Hepatocyte (in vitro differentiated cells): ENCODE measurements around the gene PLA1A.

ENCODE experiments used
- EZH2 ChIP-seq: fragments of 200-600 bp; sonication (generic); IDR thresholded peaks from 2 replicates; pipeline ENCODE4 v1.6.1; 2016; ENCODE audit warnings: antibody characterized with exemption, mild to moderate bottlenecking, borderline replicate concordance
- EZH2phosphoT487 ChIP-seq: fragments of 200-600 bp; sonication (generic); IDR thresholded peaks from one replicate; pipeline ENCODE4 v1.6.1; 2018; ENCODE audit warnings: antibody characterized with exemption, mild to moderate bottlenecking, low read depth, moderate library complexity; ENCODE audit not compliant: unreplicated experiment, severe bottlenecking
- TF ChIP-seq, protein P1 (sequence below): fragments of 200-600 bp; sonication (generic); IDR thresholded peaks from 2 replicates; pipeline ENCODE4 v1.5.1; 2016; ENCODE audit warnings: antibody characterized with exemption, mild to moderate bottlenecking; ENCODE audit not compliant: poor library complexity

DNA sequence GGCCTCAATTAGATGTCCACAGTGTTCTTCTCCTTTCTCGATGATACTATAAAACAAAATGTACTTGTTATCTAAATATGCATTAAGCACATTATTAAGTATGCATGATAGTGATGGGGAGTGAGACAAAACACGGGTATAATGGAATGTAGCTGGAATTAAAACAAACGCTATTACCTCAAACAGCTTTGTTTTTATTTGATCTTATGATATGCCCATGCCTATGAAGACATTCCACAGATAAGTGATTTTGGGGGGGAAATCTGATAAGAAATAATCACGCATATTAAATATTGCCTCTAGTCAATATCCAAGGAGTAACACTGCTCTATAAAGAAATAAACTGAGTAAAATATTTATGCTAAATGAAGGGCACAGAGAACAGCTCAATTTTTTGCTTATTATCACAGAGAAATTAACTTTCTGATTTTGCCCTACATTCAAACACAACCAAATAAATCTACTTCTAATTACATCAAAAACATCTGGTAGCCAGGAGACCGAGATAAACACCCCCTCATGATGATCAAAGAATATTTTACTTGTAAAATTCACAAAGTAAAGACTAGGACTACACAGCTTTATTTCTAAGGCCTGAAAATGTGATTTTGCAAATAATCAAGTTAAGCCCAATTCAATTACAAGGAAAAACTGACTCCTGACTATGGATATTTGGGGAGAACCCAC is 77.6 kb downstream of the PLA1A start:
- TF ChIP-seq, protein P1, sequence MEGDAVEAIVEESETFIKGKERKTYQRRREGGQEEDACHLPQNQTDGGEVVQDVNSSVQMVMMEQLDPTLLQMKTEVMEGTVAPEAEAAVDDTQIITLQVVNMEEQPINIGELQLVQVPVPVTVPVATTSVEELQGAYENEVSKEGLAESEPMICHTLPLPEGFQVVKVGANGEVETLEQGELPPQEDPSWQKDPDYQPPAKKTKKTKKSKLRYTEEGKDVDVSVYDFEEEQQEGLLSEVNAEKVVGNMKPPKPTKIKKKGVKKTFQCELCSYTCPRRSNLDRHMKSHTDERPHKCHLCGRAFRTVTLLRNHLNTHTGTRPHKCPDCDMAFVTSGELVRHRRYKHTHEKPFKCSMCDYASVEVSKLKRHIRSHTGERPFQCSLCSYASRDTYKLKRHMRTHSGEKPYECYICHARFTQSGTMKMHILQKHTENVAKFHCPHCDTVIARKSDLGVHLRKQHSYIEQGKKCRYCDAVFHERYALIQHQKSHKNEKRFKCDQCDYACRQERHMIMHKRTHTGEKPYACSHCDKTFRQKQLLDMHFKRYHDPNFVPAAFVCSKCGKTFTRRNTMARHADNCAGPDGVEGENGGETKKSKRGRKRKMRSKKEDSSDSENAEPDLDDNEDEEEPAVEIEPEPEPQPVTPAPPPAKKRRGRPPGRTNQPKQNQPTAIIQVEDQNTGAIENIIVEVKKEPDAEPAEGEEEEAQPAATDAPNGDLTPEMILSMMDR: no peak
- TF ChIP-seq EZH2phosphoT487 (no peak), EZH2 (no peak)
